ENCODE data around the gene ADGRG3. TPM values are rescaled to one million over a fixed set of nuclear protein-coding genes. Genes with fewer than 3 reads are reported as not detected.

The ADGRG3 gene
- total RNA-seq, 4 donors from 2014 or later = 2.0 to 9.6 (median 3.7) TPM

DNA sequence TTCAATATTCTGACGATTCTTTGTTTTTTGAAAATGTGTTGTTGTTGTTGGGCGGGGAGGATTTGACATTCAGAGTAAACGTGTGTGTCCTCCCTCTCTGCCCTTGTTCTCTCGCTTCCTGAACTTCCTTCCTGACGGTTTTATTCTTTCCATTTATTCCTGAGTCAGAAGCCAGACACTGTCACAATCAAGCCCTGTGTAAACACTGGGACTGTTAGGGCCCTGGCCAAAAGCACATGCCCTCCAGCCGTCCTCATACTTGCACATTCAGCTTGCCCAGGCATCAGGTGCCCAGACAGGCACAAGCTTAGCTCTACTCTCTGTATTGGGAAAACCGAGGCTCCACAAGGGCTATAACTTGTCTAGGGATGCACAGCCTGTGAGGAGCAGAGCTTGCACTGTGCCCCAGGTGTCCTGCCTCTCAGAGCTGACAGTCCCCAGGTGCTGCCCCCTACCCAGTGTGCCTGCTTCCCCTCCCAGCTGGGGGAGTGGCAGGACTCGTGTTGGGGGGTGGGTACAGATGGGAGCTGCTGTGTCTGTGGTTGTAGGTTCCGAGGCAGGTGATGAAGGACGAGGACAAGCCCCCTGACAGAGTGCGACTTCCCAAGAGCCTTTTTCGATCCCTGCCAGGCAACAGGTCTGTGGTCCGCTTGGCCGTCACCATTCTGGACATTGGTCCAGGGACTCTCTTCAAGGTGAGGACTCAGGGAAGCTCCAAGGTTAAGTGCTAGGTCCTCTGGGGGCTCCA, 9.7 kb downstream of the ADGRG3 start:
- Histone ChIP-seq H3K4me1 (peaks cover 0 to 7% (median 0%) of the 10 kb centered on the region in 4 donors), H3K9me3 (no peaks in the 10 kb centered on the region), H3K27me3 (peaks cover 0 to 36% (median 0%) of the 10 kb centered on the region in 4 donors), H3K4me3 (no peak overlapping the region), H3K36me3 (no peaks in the 10 kb centered on the region), H3K27ac (replicated peaks in 1 of 4) (no peak overlapping the region)
- WGBS = 57% methylated on average over 10 of the region's 14 CpGs
- no peak for DNase-seq (ENCODE audit: extremely low spot score)
- TF ChIP-seq POLR2A (IDR thresholded peaks at IDR 0.05; ENCODE audit: low read depth) = no peak
- TF ChIP-seq EP300 (IDR thresholded peaks at IDR 0.05) = no peak
- TF ChIP-seq, protein P1, sequence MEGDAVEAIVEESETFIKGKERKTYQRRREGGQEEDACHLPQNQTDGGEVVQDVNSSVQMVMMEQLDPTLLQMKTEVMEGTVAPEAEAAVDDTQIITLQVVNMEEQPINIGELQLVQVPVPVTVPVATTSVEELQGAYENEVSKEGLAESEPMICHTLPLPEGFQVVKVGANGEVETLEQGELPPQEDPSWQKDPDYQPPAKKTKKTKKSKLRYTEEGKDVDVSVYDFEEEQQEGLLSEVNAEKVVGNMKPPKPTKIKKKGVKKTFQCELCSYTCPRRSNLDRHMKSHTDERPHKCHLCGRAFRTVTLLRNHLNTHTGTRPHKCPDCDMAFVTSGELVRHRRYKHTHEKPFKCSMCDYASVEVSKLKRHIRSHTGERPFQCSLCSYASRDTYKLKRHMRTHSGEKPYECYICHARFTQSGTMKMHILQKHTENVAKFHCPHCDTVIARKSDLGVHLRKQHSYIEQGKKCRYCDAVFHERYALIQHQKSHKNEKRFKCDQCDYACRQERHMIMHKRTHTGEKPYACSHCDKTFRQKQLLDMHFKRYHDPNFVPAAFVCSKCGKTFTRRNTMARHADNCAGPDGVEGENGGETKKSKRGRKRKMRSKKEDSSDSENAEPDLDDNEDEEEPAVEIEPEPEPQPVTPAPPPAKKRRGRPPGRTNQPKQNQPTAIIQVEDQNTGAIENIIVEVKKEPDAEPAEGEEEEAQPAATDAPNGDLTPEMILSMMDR (IDR thresholded peaks at IDR 0.05) = no peak
- intact Hi-C loops (cut with DNase I) = no loop called here

DNA sequence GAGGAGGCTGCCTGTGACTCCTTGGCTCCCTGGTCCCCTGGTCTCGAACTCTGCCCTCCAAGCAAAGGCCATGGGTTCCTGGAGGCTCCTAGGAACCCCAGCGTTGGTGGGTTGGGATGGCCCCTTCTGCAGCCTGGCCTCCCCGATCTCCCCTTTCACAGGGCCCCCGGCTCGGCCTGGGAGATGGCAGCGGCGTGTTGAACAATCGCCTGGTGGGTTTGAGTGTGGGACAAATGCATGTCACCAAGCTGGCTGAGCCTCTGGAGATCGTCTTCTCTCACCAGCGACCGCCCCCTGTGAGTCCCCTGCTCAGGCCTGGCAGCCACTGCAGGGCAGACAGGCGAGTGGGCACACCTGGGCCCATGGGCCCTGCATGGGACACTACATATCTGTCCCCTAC, 10.9 kb downstream of the ADGRG3 start:
- Histone ChIP-seq H3K9me3 (no peaks in the 10 kb centered on the region), H3K4me3 (no peak overlapping the region), H3K36me3 (no peaks in the 10 kb centered on the region), H3K27me3 (peaks cover 0 to 24% (median 0%) of the 10 kb centered on the region in 4 donors), H3K4me1 (peaks cover 0 to 7% (median 0%) of the 10 kb centered on the region in 4 donors), H3K27ac (replicated peaks in 1 of 4) (no peak overlapping the region)
- intact Hi-C loops (cut with DNase I) = no loop called here
- DNase-seq (ENCODE audit: extremely low spot score) = no peak
- TF ChIP-seq EP300 (IDR thresholded peaks at IDR 0.05) (no peak), POLR2A (IDR thresholded peaks at IDR 0.05; ENCODE audit: low read depth) (no peak), POLR2AphosphoS5 (IDR thresholded peaks at IDR 0.05) (no peak)
- TF ChIP-seq, protein P1 (IDR thresholded peaks at IDR 0.05) = no peak
- 92% methylated on average over 8 of the region's 12 CpGs for WGBS

DNA sequence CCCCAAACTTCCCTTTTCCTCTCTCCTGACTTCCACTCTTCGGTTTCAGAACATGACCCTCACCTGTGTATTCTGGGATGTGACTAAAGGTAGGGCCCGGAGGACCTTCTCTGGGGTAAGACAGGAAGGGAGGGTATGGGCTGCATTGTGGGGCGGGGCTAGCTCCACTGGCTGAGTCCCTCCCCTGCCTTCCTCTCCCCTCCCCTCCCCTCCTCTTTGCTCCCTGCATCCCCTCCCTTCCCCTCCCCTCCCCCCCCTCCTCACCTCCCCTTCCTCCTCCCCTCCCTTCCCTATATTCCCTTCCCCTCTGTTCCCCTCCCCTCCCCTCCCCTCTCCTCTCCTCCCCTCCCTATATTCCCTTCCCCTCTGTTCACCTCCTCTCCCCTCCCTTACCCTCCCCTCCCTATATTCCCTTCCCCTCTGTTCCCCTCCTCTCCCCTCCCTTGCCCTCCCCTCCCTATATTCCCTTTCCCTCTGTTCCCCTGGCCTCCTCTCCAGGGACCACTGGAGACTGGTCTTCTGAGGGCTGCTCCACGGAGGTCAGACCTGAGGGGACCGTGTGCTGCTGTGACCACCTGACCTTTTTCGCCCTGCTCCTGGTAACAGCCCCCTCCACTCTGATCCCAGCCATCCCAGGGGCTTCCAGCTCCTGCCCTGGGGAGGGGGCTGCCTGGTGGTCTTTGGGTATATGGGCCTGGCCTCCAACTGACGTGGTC, 11.8 kb downstream of the ADGRG3 start:
- Histone ChIP-seq H3K27me3 (peaks cover 0 to 21% (median 0%) of the 10 kb centered on the region in 4 donors), H3K27ac (replicated peaks in 1 of 4) (no peak overlapping the region), H3K4me1 (peaks cover 0 to 7% (median 0%) of the 10 kb centered on the region in 4 donors), H3K36me3 (no peaks in the 10 kb centered on the region), H3K4me3 (no peak overlapping the region), H3K9me3 (no peaks in the 10 kb centered on the region)
- intact Hi-C loops (cut with DNase I) = no loop called here
- WGBS = 72% methylated on average over 7 of the region's 7 CpGs
- no peak for DNase-seq (ENCODE audit: extremely low spot score)
- TF ChIP-seq POLR2A (IDR thresholded peaks at IDR 0.05; ENCODE audit: low read depth) (no peak), EP300 (IDR thresholded peaks at IDR 0.05) (no peak), POLR2AphosphoS5 (IDR thresholded peaks at IDR 0.05) (no peak)
- TF ChIP-seq, protein P1 (IDR thresholded peaks at IDR 0.05) = no peak

DNA sequence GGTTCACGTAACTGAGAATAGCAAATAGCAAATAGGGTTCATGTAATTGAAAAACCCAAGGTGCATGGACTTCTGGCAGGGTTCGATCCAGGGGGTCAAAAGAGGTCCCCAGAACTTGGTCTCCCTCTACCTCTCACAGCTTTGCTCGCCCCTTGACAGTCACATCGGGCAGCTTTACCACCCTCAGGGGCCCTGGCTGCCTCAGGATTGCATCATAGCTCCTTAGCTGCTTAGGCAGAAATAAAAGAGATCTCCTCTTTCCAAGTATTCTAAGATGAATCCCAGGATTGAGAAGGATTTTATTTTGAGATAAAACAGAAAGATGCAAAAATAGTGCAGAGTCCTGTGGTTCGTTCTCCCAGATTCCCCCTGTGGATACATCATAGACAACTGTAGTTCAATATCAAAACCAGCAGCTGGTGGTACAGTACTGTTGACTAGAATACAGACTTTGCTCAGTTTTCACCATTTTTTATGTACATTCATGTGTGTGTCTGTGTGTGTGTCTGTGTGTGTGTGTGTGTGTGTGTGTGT, 12.8 kb downstream of the ADGRG3 start:
- Histone ChIP-seq H3K4me1 (peaks cover 0 to 6% (median 0%) of the 10 kb centered on the region in 4 donors), H3K9me3 (no peaks in the 10 kb centered on the region), H3K27ac (replicated peaks in 1 of 4) (no peak overlapping the region), H3K27me3 (peaks cover 0 to 16% (median 0%) of the 10 kb centered on the region in 4 donors), H3K36me3 (no peaks in the 10 kb centered on the region), H3K4me3 (no peak overlapping the region)
- WGBS = 78% methylated on average over 5 of the region's 5 CpGs
- intact Hi-C loops (cut with DNase I) = no loop called here
- TF ChIP-seq POLR2AphosphoS5 (IDR thresholded peaks at IDR 0.05) = no peak
- TF ChIP-seq, protein P1 (IDR thresholded peaks at IDR 0.05) = no peak
- TF ChIP-seq POLR2A (IDR thresholded peaks at IDR 0.05; ENCODE audit: low read depth) = no peak
- no peak for TF ChIP-seq EP300 (IDR thresholded peaks at IDR 0.05)
- DNase-seq (ENCODE audit: extremely low spot score) = no peak
